Fibroblast of upper back skin (primary cell): ENCODE measurements around the gene HAUS6.
"Not testable (repeated sequence)": the region's sequence is repeated elsewhere in the genome, so short reads cannot be mapped to it uniquely, and the experiment has no call there.

Source experiments
- DNase-seq: peaks from one replicate; pipeline ENCODE4 v3.0.0-alpha.2; 2013

HAUS6 gene

DNA sequence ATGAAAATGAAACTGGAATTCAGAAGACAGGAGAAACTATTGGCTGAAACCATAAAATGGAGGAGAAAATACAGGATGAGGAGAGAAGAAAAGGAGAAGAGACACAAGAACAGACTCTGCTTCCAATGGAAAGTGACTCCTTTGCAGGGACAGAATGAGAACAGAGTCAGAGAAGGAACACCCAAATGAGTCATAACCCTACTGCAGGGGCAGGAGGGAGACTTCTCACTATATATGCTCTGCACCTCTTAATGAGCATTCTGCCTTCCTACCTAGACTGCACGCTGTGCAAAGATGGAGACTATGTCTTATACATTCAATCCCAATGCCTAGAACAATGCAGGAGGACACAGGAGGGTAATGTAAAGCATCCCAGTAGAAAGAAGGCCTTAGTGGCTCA is 71.8 kb downstream of the HAUS6 start:
- no peak for DNase-seq

DNA sequence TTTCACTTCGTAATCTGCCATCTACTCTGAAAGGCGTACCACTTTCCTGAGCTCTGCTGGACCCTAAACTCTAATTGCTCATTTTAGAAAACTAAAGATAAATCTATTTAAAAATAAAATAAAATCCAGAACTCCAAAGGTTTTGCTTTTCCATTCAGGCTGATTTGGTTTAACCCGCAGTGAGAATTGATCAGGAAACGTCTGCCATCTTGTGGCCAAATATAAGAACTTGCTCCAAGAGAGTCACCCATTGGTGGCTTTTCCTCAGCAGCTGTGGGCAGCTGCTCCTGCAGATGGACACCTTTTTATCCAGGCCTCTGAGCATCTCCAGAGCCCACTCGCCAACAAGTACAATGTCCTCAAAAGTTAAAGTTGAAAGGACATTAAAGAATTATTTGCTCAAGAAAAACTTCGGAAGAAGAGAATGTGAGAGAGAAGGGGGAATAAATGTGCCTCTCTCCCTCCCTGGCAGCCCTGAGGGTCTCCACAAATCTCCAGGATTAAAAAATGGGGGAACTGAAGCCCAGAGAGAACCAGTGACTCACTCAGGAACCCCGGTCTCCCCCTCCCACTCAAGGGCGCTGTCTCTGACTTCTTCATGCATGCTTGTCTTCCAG is 73.8 kb downstream of the HAUS6 start:
- peak; percentile 73 for DNase-seq

GRCh38 chr9:19027825-19028224 is 74.9 kb downstream of the HAUS6 start:
- DNase-seq: no peak

GRCh38 chr9:19026375-19026774 is 76.3 kb downstream of the HAUS6 start:
- DNase-seq: no peak

DNA sequence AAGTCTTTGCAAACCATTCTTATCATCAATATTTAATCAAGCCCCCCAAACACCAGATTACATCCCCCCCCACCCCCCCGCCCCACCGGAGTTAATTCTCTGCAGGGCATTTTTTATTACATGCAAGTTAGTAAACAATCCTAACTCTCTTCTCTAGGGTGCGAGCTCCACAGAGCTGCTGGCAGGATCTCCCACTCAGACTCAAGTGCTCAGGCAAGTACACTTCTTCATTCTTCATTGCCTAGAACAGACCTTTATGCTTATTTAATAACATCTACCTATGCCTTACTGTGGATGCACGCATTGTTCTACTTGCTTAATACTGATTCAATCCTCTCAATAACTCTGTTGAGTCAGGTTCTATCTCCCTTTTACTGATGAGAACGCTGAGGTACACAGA is 79.6 kb downstream of the HAUS6 start:
- no peak for DNase-seq

DNA sequence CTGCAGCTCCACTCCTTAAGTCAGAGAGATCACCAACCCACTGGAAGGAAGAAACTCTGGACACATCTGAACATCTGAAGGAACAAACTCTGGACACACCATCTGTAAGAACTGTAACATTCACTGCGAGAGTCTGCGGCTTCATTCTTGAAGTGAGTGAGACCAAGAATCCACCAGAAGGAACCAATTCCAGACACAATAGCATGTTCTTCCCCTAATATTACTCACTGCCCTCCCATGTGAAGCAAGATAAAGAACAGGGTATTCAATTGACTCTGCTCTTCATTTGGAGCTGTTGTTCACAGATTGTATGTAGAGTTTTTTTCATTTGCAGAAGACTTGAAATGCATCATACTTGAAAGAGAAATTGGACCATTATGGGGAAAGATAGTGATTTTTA is 80.5 kb downstream of the HAUS6 start:
- no peak for DNase-seq

GRCh38 chr9:19021649-19022048 is 81.1 kb downstream of the HAUS6 start:
- DNase-seq: not testable (repeated sequence)

DNA sequence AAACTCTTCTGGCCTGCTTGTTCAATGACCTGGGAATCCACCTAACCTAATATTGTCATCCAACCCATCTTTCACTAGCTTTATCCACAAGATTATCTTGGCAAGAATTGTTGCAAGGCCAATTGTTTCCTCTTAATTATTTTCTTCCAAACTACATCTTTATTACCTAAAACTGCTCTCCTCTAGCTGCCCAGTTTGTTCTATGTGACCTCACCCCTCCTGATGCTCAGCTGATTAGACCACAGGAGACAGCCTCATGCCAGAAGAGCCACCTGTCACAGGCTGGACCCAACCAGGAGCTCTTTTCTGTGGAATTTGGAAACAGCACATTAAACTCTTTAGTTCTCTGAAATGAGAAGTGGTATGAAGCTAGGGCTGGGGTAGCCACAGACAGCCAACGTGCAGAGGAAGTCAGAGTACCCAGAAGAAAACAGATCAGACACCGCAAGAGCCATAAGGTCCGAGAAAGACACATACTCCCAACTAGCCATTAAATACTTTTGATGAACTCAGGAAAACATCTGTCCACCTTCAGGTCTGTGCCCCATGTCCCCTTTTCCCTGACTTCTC is 81.7 kb downstream of the HAUS6 start:
- no peak for DNase-seq

GRCh38 chr9:19018201-19018600 is 84.5 kb downstream of the HAUS6 start:
- DNase-seq: no peak

GRCh38 chr9:19009391-19009965 is 93.2 kb downstream of the HAUS6 start:
- DNase-seq: no peak
